GM12873 (cell line): ENCODE data around the gene AKAP11.

Experiments used
- CTCF ChIP-seq: IDR thresholded peaks from 2 replicates; pipeline ENCODE4 v1.5.1; 2012; ENCODE audit warnings: low read depth, mild to moderate bottlenecking, moderate library complexity, low read length, control low read depth; ENCODE audit not compliant: insufficient read depth; ENCODE audit errors: missing control alignments

Gene AKAP11

GRCh38 chr13:42356184-42356575, 84.2 kb downstream of the AKAP11 start:
- no peak for TF ChIP-seq CTCF

DNA sequence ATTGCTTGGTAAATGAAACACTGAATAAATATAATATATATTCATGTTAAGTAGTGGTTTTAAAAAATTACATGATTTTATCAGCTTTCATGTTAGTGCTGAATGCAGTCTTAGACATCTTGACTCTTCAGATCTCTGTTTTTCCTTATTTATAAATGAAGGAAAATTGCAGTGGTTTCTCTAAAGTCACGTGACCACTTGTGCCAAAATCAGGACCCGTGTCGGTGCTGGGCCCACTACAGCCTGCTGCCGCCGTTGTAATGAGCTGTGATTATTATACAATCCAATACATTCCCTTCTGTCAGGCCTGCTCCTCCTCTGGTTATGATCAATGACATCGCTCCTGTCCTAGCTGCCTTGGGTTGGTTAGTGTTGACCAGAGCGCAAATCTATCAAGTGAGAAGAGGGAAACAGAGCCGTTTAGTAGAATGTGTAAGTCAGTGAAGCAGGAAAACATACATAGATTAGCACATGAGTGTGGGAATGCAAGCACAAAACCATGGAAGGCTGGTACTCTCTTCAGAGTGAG, 88.2 kb downstream of the AKAP11 start:
- no peak for TF ChIP-seq CTCF

DNA sequence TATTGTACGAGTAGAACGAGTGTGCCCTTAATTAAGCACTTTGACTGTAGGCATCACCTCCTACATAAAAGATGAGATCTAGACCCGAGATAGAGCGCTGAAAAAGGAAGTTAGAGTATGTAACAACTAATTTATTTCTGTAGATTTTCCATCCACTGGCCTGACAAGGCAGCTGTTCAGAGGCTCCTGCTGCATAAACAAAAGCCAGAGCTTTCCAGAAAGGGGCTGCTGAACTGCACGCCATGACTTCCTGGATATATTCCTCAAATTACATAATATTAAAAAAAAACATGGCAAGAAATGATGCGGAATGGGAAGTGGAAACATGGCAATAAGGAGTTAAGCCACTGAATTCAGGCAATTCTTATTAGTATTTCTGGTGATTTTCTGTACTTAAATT, 89.7 kb downstream of the AKAP11 start:
- no peak for TF ChIP-seq CTCF

GRCh38 chr13:42363941-42364612, 92.1 kb downstream of the AKAP11 start:
- TF ChIP-seq CTCF = peak; percentile 30

DNA sequence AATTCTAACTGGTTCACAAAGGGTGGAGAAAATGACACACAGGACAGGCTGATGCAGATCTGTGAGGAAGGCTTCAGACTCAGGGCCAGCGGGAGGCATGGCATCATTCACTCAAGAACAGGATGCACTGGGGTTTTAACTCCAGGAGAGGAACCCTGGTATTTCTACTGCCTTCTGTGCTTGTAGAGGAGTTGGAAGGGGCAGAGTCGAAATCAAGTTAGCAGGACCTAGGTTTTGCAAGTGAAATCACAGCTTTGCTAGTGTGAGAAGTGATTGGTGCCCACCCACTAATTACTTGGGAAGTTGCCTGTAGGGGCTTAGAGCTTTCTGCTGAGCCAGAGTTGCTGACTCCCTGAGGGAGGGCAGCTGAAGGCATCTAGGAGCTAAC, 92.7 kb downstream of the AKAP11 start:
- TF ChIP-seq CTCF = no peak

DNA sequence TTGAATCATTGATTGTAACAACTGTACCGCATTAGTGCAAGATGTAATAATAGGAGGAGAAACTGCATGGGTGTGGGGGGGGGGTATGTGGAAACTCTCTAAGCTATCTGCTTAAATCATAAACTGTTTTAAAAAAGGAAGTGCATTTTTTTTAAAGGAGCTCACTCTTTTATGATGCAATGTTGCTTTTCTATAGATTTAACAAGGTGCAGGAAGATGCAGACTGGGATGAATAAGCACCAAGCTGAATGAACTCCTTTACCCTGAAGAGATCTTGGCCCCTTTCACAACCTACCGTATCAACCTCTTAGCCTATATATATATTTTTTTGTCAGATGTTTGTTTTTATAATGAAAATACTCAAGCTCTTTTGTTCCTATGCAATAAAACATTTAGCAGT, 95.9 kb downstream of the AKAP11 start:
- TF ChIP-seq CTCF = no peak

DNA sequence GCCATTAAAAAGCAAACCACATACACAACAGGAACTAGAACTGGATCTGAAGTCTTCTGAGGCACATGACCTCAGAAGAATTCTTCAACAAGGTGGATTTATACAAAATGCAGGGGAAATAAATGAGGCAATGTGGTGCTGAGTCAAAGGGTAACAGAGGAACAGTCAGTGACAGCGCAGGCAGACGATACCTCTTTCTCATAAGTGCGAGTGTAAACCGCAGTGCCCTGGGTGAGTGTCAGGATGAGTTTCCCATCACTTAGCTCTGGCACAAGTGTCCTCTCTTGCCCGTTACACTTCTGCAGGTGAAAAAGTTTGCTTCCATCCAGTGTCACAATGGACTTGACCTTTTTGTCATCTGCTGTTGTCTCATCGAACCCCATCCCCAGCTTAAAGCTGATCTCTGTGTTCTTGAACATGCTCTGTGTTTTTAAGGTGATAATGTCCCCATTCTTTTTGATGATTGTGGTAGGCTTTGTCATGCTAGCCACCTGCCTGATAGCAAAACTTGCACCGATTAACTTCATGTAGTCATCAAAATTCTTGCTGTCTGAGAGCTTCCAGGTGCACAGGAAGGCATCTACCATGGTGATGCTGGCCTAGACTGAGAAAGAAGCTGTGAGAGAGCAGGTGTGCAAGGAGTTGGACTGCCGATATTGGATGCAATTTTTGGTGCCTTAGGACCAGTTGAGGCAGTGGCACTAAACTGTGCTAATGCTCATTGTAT, 97.3 kb downstream of the AKAP11 start:
- no peak for TF ChIP-seq CTCF
